ENCODE data around the gene CD82. TPM values are rescaled to one million over a fixed set of nuclear protein-coding genes. Genes with fewer than 3 reads are reported as not detected.
"Not testable (repeated sequence)": the region's sequence is repeated elsewhere in the genome, so short reads cannot be mapped to it uniquely, and the experiment has no call there.

Gene CD82
- total and polyA plus RNA-seq, 2 of the 13 experiments (the other 11 are each of a cell fraction or from before 2014, with no cell fraction given): 0.05 TPM; not detected in 1

GRCh38 chr11:44547534-44547933 lies 17.9 kb upstream of the CD82 start:
- BruUV-seq (replicated peaks); H3K4me3 ChIP-seq (replicated peaks in 1 of 3; ENCODE audit: insufficient read depth in 1 of 3, low read depth in 2 of 3, low read length in 3 of 3); H3K36me3 ChIP-seq (replicated peaks in 1 of 2; ENCODE audit: control insufficient read depth in 1 of 2, insufficient read depth in 2 of 2, low read length in 2 of 2); H2AFZ ChIP-seq (ENCODE audit: low read length); H4K20me1 ChIP-seq (ENCODE audit: insufficient read depth, low read length); H3K4me1 ChIP-seq (ENCODE audit: insufficient read depth, low read length); POLR2A ChIA-PET; H3K79me2 ChIP-seq (ENCODE audit: insufficient read depth, low read length); H3K27me3 ChIP-seq (ENCODE audit: control insufficient read depth in 1 of 2, insufficient read depth in 2 of 2, low read length in 2 of 2); H3K27ac ChIP-seq (ENCODE audit: extremely low read length, insufficient read depth, low read length); H3K4me2 ChIP-seq (ENCODE audit: low read depth, low read length); FAIRE-seq; H3K9me3 ChIP-seq (ENCODE audit: low read length); CTCF ChIA-PET (ENCODE audit: low intra/inter-chr PET ratio, low total read pairs); ATAC-seq; DNase-seq (ENCODE audit: low spot score); intact Hi-C loops (cut with micrococcal nuclease; ENCODE audit: unreplicated experiment); H3K9ac ChIP-seq (ENCODE audit: insufficient read depth, low read depth, low read length): not testable (repeated sequence)
- in situ Hi-C loops (cut with HindIII; ENCODE audit: extremely low pct_ligation_motif_present, low pct_unique_long_range_greater_than_20kb): loop anchor here (25.0 kb wide), 1 partner anchor 260 kb away; no protein-coding TSS in a partner anchor
- WGBS (ENCODE audit: low lambda C conversion rate): 60% methylated on average over 2 of the region's 2 CpGs

GRCh38 chr11:44548032-44548695 lies 17.3 kb upstream of the CD82 start:
- no TSS peak for BruUV-seq (replicated peaks)
- Histone ChIP-seq H3K4me3 (replicated peaks in 1 of 3; ENCODE audit: insufficient read depth in 1 of 3, low read depth in 2 of 3, low read length in 3 of 3) (no peak overlapping the region), H3K27ac (ENCODE audit: extremely low read length, insufficient read depth, low read length) (no peak overlapping the region), H3K9me3 (ENCODE audit: low read length) (no peaks in the 10 kb centered on the region), H3K36me3 (replicated peaks in 1 of 2; ENCODE audit: control insufficient read depth in 1 of 2, insufficient read depth in 2 of 2, low read length in 2 of 2) (no peaks in the 10 kb centered on the region), H3K4me1 (ENCODE audit: insufficient read depth, low read length) (no peaks in the 10 kb centered on the region), H3K9ac (ENCODE audit: insufficient read depth, low read depth, low read length) (no peak overlapping the region), H3K4me2 (ENCODE audit: low read depth, low read length) (no peak overlapping the region), H4K20me1 (ENCODE audit: insufficient read depth, low read length) (no peaks in the 10 kb centered on the region), H3K27me3 (ENCODE audit: control insufficient read depth in 1 of 2, insufficient read depth in 2 of 2, low read length in 2 of 2) (no peaks in the 10 kb centered on the region), H3K79me2 (ENCODE audit: insufficient read depth, low read length) (no peaks in the 10 kb centered on the region), H2AFZ (ENCODE audit: low read length) (no peak overlapping the region)
- intact Hi-C loops (cut with micrococcal nuclease; ENCODE audit: unreplicated experiment): no loop called here
- in situ Hi-C loops (cut with HindIII; ENCODE audit: extremely low pct_ligation_motif_present, low pct_unique_long_range_greater_than_20kb): loop anchor here (25.0 kb wide), 1 partner anchor 261 kb away; no protein-coding TSS in a partner anchor
- WGBS (ENCODE audit: low lambda C conversion rate): 67% methylated on average over 4 of the region's 4 CpGs
- TF ChIP-seq GMEB2 (CRISPR knock-in tag; IDR thresholded peaks at IDR 0.05; ENCODE audit: low read depth) (no peak), MED1 (CRISPR knock-in tag; IDR thresholded peaks at IDR 0.05) (no peak), FUBP1 (CRISPR knock-in tag; IDR thresholded peaks at IDR 0.05; ENCODE audit: borderline replicate concordance) (no peak), ZNF552 (CRISPR knock-in tag; IDR thresholded peaks at IDR 0.05; ENCODE audit: borderline replicate concordance) (no peak), ZNF414 (CRISPR knock-in tag; IDR thresholded peaks at IDR 0.05) (no peak)
- ChIA-PET CTCF (ENCODE audit: low intra/inter-chr PET ratio, low total read pairs) (no interaction called here), POLR2A (no interaction called here)
- no peak for FAIRE-seq
- ATAC-seq: no peak
- no peak for DNase-seq (ENCODE audit: low spot score)

- in situ Hi-C loops (cut with HindIII; ENCODE audit: extremely low pct_ligation_motif_present, low pct_unique_long_range_greater_than_20kb): loop anchor here (25.0 kb wide), 1 partner anchor 262 kb away; no protein-coding TSS in a partner anchor
- H3K79me2 ChIP-seq (ENCODE audit: insufficient read depth, low read length); H3K27ac ChIP-seq (ENCODE audit: extremely low read length, insufficient read depth, low read length); H3K4me2 ChIP-seq (ENCODE audit: low read depth, low read length); intact Hi-C loops (cut with micrococcal nuclease; ENCODE audit: unreplicated experiment); CTCF ChIA-PET (ENCODE audit: low intra/inter-chr PET ratio, low total read pairs); H3K36me3 ChIP-seq (replicated peaks in 1 of 2; ENCODE audit: control insufficient read depth in 1 of 2, insufficient read depth in 2 of 2, low read length in 2 of 2); FAIRE-seq; BruUV-seq (replicated peaks); H3K9ac ChIP-seq (ENCODE audit: insufficient read depth, low read depth, low read length); H3K27me3 ChIP-seq (ENCODE audit: control insufficient read depth in 1 of 2, insufficient read depth in 2 of 2, low read length in 2 of 2); POLR2A ChIA-PET; DNase-seq (ENCODE audit: low spot score); H3K9me3 ChIP-seq (ENCODE audit: low read length); H4K20me1 ChIP-seq (ENCODE audit: insufficient read depth, low read length); H3K4me3 ChIP-seq (replicated peaks in 1 of 3; ENCODE audit: insufficient read depth in 1 of 3, low read depth in 2 of 3, low read length in 3 of 3); ATAC-seq; H3K4me1 ChIP-seq (ENCODE audit: insufficient read depth, low read length); H2AFZ ChIP-seq (ENCODE audit: low read length): not testable (repeated sequence)
- WGBS (ENCODE audit: low lambda C conversion rate): 9% methylated on average over 5 of the region's 5 CpGs
These were observed 16.3 kb upstream of the CD82 start for GRCh38 chr11:44548961-44549749.
